GM23338 (cell line): ENCODE results near the gene TSPAN12.

Experiments
- CREB1 ChIP-seq: fragments of 250-450 bp; sonication (Bioruptor Pico); IDR thresholded peaks from 2 replicates; pipeline ENCODE4 v1.5.0; 2020; ENCODE audit warnings: low read depth, mild to moderate bottlenecking, moderate library complexity
- CTCF ChIP-seq, 2 experiments: fragments of 200-600 bp in 1 of 2; sonication (generic) in 1 of 2; conservative IDR thresholded peaks; 2 replicates each; pipeline versions ENCODE4 v1.5.1 to v1.6.1; 2016 to 2017; ENCODE audit warnings: antibody characterized with exemption in 2 of 2, low read depth in 2 of 2, mild to moderate bottlenecking in 2 of 2, moderate library complexity in 1 of 2
- ETS1 ChIP-seq: IDR thresholded peaks from 2 replicates; pipeline ENCODE4 v1.6.1; 2016; ENCODE audit warnings: antibody characterized with exemption
- EZH2 ChIP-seq: fragments of 200-600 bp; sonication (generic); IDR thresholded peaks from one replicate; pipeline ENCODE4 v1.8.0; 2017; ENCODE audit warnings: antibody characterized with exemption, mild to moderate bottlenecking, low read depth; ENCODE audit not compliant: unreplicated experiment
- EZH2phosphoT487 ChIP-seq: fragments of 200-600 bp; sonication (generic); IDR thresholded peaks from one replicate; pipeline ENCODE4 v1.8.1; 2018; ENCODE audit warnings: antibody characterized with exemption; ENCODE audit not compliant: unreplicated experiment
- JUNB ChIP-seq: IDR thresholded peaks from one replicate; pipeline ENCODE4 v1.6.1; 2016; ENCODE audit warnings: antibody characterized with exemption; ENCODE audit not compliant: unreplicated experiment
- NANOG ChIP-seq: IDR thresholded peaks from 2 replicates; pipeline ENCODE4 v1.6.1; 2016; ENCODE audit warnings: antibody characterized with exemption, borderline replicate concordance
- POLR2AphosphoS5 ChIP-seq: IDR thresholded peaks from 2 replicates; pipeline ENCODE4 v1.6.1; 2016; ENCODE audit warnings: antibody characterized with exemption, low read depth
- STAT1 ChIP-seq: IDR thresholded peaks from one replicate; pipeline ENCODE4 v1.6.1; 2016; ENCODE audit warnings: antibody characterized with exemption; ENCODE audit not compliant: unreplicated experiment
- ZNF114 ChIP-seq: fragments of 250-450 bp; sonication (Bioruptor Pico); IDR thresholded peaks from 2 replicates; pipeline ENCODE4 v1.5.0; 2020; ENCODE audit warnings: mild to moderate bottlenecking, moderate library complexity
- ZNF331 ChIP-seq: fragments of 250-450 bp; sonication (Bioruptor Pico); IDR thresholded peaks from 2 replicates; pipeline ENCODE4 v1.5.0; 2020; ENCODE audit warnings: low read depth, mild to moderate bottlenecking, moderate library complexity
- ZNF462 ChIP-seq: fragments of 250-450 bp; sonication (Bioruptor Pico); IDR thresholded peaks from 2 replicates; pipeline ENCODE4 v1.5.0; 2020; ENCODE audit warnings: mild to moderate bottlenecking, moderate library complexity
- TF ChIP-seq, protein P1 (sequence below): IDR thresholded peaks from one replicate; pipeline ENCODE4 v1.6.1; 2018; ENCODE audit warnings: antibody characterized with exemption; ENCODE audit not compliant: unreplicated experiment

- TF ChIP-seq CTCF (conservative IDR thresholded peaks at IDR 0.05; ENCODE audit: low read depth in 2 of 2) (no peak), CREB1 (no peak), JUNB (no peak), EZH2 (no peak), NANOG (no peak), POLR2AphosphoS5 (no peak), EZH2phosphoT487 (no peak), ZNF114 (CRISPR knock-in tag) (no peak), ZNF331 (CRISPR knock-in tag) (no peak), ETS1 (no peak), STAT1 (no peak), ZNF462 (CRISPR knock-in tag) (no peak)
- TF ChIP-seq, protein P1, sequence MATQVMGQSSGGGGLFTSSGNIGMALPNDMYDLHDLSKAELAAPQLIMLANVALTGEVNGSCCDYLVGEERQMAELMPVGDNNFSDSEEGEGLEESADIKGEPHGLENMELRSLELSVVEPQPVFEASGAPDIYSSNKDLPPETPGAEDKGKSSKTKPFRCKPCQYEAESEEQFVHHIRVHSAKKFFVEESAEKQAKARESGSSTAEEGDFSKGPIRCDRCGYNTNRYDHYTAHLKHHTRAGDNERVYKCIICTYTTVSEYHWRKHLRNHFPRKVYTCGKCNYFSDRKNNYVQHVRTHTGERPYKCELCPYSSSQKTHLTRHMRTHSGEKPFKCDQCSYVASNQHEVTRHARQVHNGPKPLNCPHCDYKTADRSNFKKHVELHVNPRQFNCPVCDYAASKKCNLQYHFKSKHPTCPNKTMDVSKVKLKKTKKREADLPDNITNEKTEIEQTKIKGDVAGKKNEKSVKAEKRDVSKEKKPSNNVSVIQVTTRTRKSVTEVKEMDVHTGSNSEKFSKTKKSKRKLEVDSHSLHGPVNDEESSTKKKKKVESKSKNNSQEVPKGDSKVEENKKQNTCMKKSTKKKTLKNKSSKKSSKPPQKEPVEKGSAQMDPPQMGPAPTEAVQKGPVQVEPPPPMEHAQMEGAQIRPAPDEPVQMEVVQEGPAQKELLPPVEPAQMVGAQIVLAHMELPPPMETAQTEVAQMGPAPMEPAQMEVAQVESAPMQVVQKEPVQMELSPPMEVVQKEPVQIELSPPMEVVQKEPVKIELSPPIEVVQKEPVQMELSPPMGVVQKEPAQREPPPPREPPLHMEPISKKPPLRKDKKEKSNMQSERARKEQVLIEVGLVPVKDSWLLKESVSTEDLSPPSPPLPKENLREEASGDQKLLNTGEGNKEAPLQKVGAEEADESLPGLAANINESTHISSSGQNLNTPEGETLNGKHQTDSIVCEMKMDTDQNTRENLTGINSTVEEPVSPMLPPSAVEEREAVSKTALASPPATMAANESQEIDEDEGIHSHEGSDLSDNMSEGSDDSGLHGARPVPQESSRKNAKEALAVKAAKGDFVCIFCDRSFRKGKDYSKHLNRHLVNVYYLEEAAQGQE: no peak
Observed at GRCh38 chr7:120829487-120829886, 28.5 kb downstream of the TSPAN12 start.
